Fibroblast of lung (primary cell): ENCODE data around the gene MADCAM1.

ENCODE experiments used
- CTCF ChIP-seq, 2 donors: IDR thresholded peaks in 1 of 2; conservative IDR thresholded peaks in 1 of 2; 1 replicate in 1 of 2; 2 replicates in 1 of 2; pipeline ENCODE4 v1.5.1; 2011 to 2012; ENCODE audit warnings: low read length in 2 of 2, control low read depth in 1 of 2, inconsistent platforms in 1 of 2, low read depth in 1 of 2, mild to moderate bottlenecking in 1 of 2
- EZH2 ChIP-seq: IDR thresholded peaks from 2 replicates; pipeline ENCODE4 v1.5.1; 2012; ENCODE audit warnings: low read length, control low read depth, mild to moderate bottlenecking; ENCODE audit errors: missing control alignments

- TF ChIP-seq CTCF (conservative IDR thresholded peaks at IDR 0.05 in 1 of 2, IDR thresholded peaks at IDR 0.05 in 1 of 2; ENCODE audit: low read depth in 1 of 2, low read length in 2 of 2) (no peak), EZH2 (no peak)
Measured at GRCh38 chr19:531009-531752, 34.9 kb downstream of the MADCAM1 start.
